Measurements from ENCODE around the gene PTS.

PTS gene

GRCh38 chr11:112281726-112282125 lies 55.5 kb downstream of the PTS start:
- no peak for DNase-seq (ENCODE audit: extremely low read depth, low read depth)
- no peak for TF ChIP-seq CTCF (IDR thresholded peaks at IDR 0.05; ENCODE audit: low read depth, low read length)

All from AG09319 (cell line).